ENCODE results near the gene DBN1. TPM values are rescaled to one million over a fixed set of nuclear protein-coding genes. Genes with fewer than 3 reads are reported as not detected.
A peak's percentile ranks its signal among the peaks of the same experiment; 100 is the strongest.

DBN1 gene
- polyA plus RNA-seq, 1 of the 3 experiments (the other 2 are of a cell fraction): 244 TPM

GRCh38 chr5:177455036-177455660, 18.3 kb downstream of the DBN1 start:
- Histone ChIP-seq H3K9me3 (no peaks in the 10 kb centered on the region), H3K27ac (ENCODE audit: low read depth in 2 of 2, low read length in 1 of 2) (peak overlapping the region; percentile 61 to 91), H3K4me1 (ENCODE audit: control insufficient read depth in 1 of 2, insufficient read depth in 2 of 2, low read depth in 1 of 2, low read length in 1 of 2) (peaks cover 12 to 85% of the 10 kb centered on the region in 2 experiments), H3K4me3 (ENCODE audit: low read depth in 2 of 2, low read length in 1 of 2) (peak overlapping the region; percentile 47 to 48), H3K79me2 (ENCODE audit: insufficient read depth) (0 out of 2 replicates have a peak, but pooled peaks cover 3% of the 10 kb centered on the region), H3K4me2 (peak overlapping the region; percentile 74), H3K9me2 (no peaks in the 10 kb centered on the region), H4K20me1 (ENCODE audit: insufficient read depth) (peaks cover 60% of the 10 kb centered on the region), H2AFZ (ENCODE audit: low read depth) (no peak overlapping the region), H3F3A (replicated peaks; ENCODE audit: insufficient read depth) (peaks cover 35% of the 10 kb centered on the region), H3K36me3 (replicated peaks in 1 of 2; ENCODE audit: control insufficient read depth in 1 of 2, insufficient read depth in 2 of 2, low read length in 1 of 2) (peaks cover 13 to 32% of the 10 kb centered on the region in 2 experiments), H3K9ac (peak overlapping the region; percentile 50; the same call in 1 of the 2 replicates), H3K27me3 (ENCODE audit: insufficient read depth) (no peaks in the 10 kb centered on the region)
- 0% methylated on average over 27 of the region's 80 CpGs for WGBS (ENCODE audit: low lambda C conversion rate)
- ChIA-PET CTCF (interaction anchor here (0.7 to 15.5 kb wide), 31 partner anchors 9 to 554 kb away, joined by 3 to 375 read pairs (median 9); partner anchors contain the start of genes DBN1, F12, GRK6 and MXD3), POLR2A (interaction anchor here (0.7 to 4.9 kb wide), 13 partner anchors 9 to 141 kb away, joined by 3 to 72 read pairs (median 4); partner anchors contain the start of genes DBN1, PDLIM7 and PRR7)
- DNase-seq: peak; percentile 75
- no peak for TF ChIP-seq FOXJ3 (CRISPR knock-in tag; IDR thresholded peaks at IDR 0.05)
- TF ChIP-seq CTCF (IDR thresholded peaks at IDR 0.05): peak; percentile 64
- no peak for TF ChIP-seq TAF1 (IDR thresholded peaks at IDR 0.05; ENCODE audit: borderline replicate concordance, low read depth, low read length)
- TF ChIP-seq MXI1 (IDR thresholded peaks at IDR 0.05; ENCODE audit: low read depth, low read length): no peak
- TF ChIP-seq SMC3 (IDR thresholded peaks at IDR 0.05; ENCODE audit: low read depth, low read length): peak; percentile 7; the same call in 1 of the 2 replicates
- TF ChIP-seq TCF12 (IDR thresholded peaks at IDR 0.05): no peak
- no peak for TF ChIP-seq NFIC (IDR thresholded peaks at IDR 0.05; ENCODE audit: borderline replicate concordance)
- peak; percentile 6; the same call in 1 of the 2 replicates for TF ChIP-seq SIN3A (IDR thresholded peaks at IDR 0.05; ENCODE audit: borderline replicate concordance, low read depth, low read length)
- no peak for TF ChIP-seq CHD2 (IDR thresholded peaks at IDR 0.05; ENCODE audit: low read length, partially characterized antibody)
- no peak for TF ChIP-seq GATA2 (CRISPR knock-in tag; IDR thresholded peaks at IDR 0.05)
- peak; percentile 53 for TF ChIP-seq NRF1 (IDR thresholded peaks at IDR 0.05; ENCODE audit: low read depth, low read length)
- no peak for TF ChIP-seq FOXM1 (IDR thresholded peaks at IDR 0.05; ENCODE audit: low read depth)
- TF ChIP-seq IRF3 (IDR thresholded peaks at IDR 0.05; ENCODE audit: low read depth, low read length): no peak
- no peak for TF ChIP-seq MEF2A (IDR thresholded peaks at IDR 0.05; ENCODE audit: borderline replicate concordance, low read depth)
- TF ChIP-seq USF1 (IDR thresholded peaks at IDR 0.05; ENCODE audit: borderline replicate concordance, low read depth): no peak
- TF ChIP-seq ZBTB33 (IDR thresholded peaks at IDR 0.05; ENCODE audit: borderline replicate concordance, low read depth): no peak
- no peak for TF ChIP-seq EP300 (IDR thresholded peaks at IDR 0.05; ENCODE audit: borderline replicate concordance in 1 of 2, low read depth in 1 of 2, low read length in 1 of 2)
- no peak for TF ChIP-seq PBX3 (IDR thresholded peaks at IDR 0.05)
- TF ChIP-seq RCOR1 (IDR thresholded peaks at IDR 0.05; ENCODE audit: low read length): no peak
- TF ChIP-seq ELF1 (IDR thresholded peaks at IDR 0.05): no peak
- no peak for TF ChIP-seq RXRA (IDR thresholded peaks at IDR 0.05; ENCODE audit: borderline replicate concordance, low read depth)
- TF ChIP-seq TEAD4 (IDR thresholded peaks at IDR 0.05; ENCODE audit: borderline replicate concordance, insufficient read depth): no peak
- peak; percentile 46 for TF ChIP-seq GABPA (IDR thresholded peaks at IDR 0.05; ENCODE audit: low read depth)
- TF ChIP-seq EZH2phosphoT487 (IDR thresholded peaks at IDR 0.05; ENCODE audit: borderline replicate concordance, low read depth): no peak
- TF ChIP-seq USF2 (IDR thresholded peaks at IDR 0.05; ENCODE audit: borderline replicate concordance, low read depth, low read length): no peak
- TF ChIP-seq JUND (IDR thresholded peaks at IDR 0.05): no peak
- TF ChIP-seq YY1 (IDR thresholded peaks at IDR 0.05; ENCODE audit: low read depth): no peak; the same call in 1 of the 2 replicates

Data from SK-N-SH (cell line).